Left renal pelvis (tissue), 4 donors: Measurements from ENCODE around the gene PEMT. TPM values are rescaled to one million over a fixed set of nuclear protein-coding genes. Genes with fewer than 3 reads are reported as not detected.

Source experiments
- DNase-seq, 4 donors: peaks; one replicate each; pipeline ENCODE4 v3.0.0-alpha.2; 2013; ENCODE audit warnings: low read depth in 4 of 4, low spot score in 3 of 4
- polyA plus RNA-seq, 4 donors: library from polyadenylated mRNA; unstranded; fragments of 120-200 nt; gene quantifications; one replicate each; pipeline ENCODE4 v1.2.1, GENCODE V29; 2013; ENCODE audit not compliant: insufficient read length in 4 of 4

Gene PEMT
- polyA plus RNA-seq, 4 donors: 22.8 to 31.7 (median 27.1) TPM

- DNase-seq: no peak
Observed at GRCh38 chr17:17605729-17606088, 14.2 kb upstream of the PEMT start.

GRCh38 chr17:17605083-17605728, 13.7 kb upstream of the PEMT start:
- no peak for DNase-seq

GRCh38 chr17:17603895-17604225, 12.4 kb upstream of the PEMT start:
- DNase-seq: no peak

GRCh38 chr17:17603178-17603894, 11.8 kb upstream of the PEMT start:
- no peak for DNase-seq

- no peak for DNase-seq
Observed at GRCh38 chr17:17599965-17600364, 8.5 kb upstream of the PEMT start.

- no peak for DNase-seq
Observed at GRCh38 chr17:17598003-17598402, 6.5 kb upstream of the PEMT start.

GRCh38 chr17:17595755-17596154, 4.2 kb upstream of the PEMT start:
- DNase-seq: no peak

GRCh38 chr17:17593222-17593620, 1.7 kb upstream of the PEMT start:
- DNase-seq: no peak

- no peak for DNase-seq
Observed at GRCh38 chr17:17590883-17591354, 589 bp downstream of the PEMT start.

GRCh38 chr17:17590141-17590751, 1.3 kb downstream of the PEMT start:
- no peak for DNase-seq

- DNase-seq: no peak
Observed at GRCh38 chr17:17587614-17588337, 3.7 kb downstream of the PEMT start.

GRCh38 chr17:17582372-17582771, 9.1 kb downstream of the PEMT start:
- no peak for DNase-seq

GRCh38 chr17:17581509-17581908, 10.0 kb downstream of the PEMT start:
- DNase-seq: no peak

GRCh38 chr17:17580662-17581470, 10.6 kb downstream of the PEMT start:
- DNase-seq: no peak

GRCh38 chr17:17579691-17580090, 11.8 kb downstream of the PEMT start:
- DNase-seq: no peak

- DNase-seq: no peak
Observed at GRCh38 chr17:17577373-17577772, 14.1 kb downstream of the PEMT start.

- DNase-seq: no peak
Observed at GRCh38 chr17:17576772-17577234, 14.7 kb downstream of the PEMT start.

GRCh38 chr17:17575360-17576251, 15.9 kb downstream of the PEMT start:
- DNase-seq: no peak

- no peak for DNase-seq
Observed at GRCh38 chr17:17573912-17574311, 17.6 kb downstream of the PEMT start.
